ENCODE measurements around the gene CACNA1F.
A peak's percentile ranks its signal among the peaks of the same experiment; 100 is the strongest.

CACNA1F gene

GRCh38 chrX:49226946-49227345 lies 6.2 kb downstream of the CACNA1F start:
- DNase-seq, result no peak

- DNase-seq, result no peak
Measured at GRCh38 chrX:49225858-49226257, 7.3 kb downstream of the CACNA1F start.

- no peak for DNase-seq
Measured at GRCh38 chrX:49221868-49222267, 11.3 kb downstream of the CACNA1F start.

- no peak for DNase-seq
Measured at GRCh38 chrX:49220100-49220499, 13.0 kb downstream of the CACNA1F start.

GRCh38 chrX:49214996-49215526 lies 18.1 kb downstream of the CACNA1F start:
- DNase-seq, result no peak

- DNase-seq, result no peak
Measured at GRCh38 chrX:49214416-49214815, 18.7 kb downstream of the CACNA1F start.

- no peak for DNase-seq
Measured at GRCh38 chrX:49212861-49213260, 20.3 kb downstream of the CACNA1F start.

GRCh38 chrX:49212209-49212608 lies 20.9 kb downstream of the CACNA1F start:
- DNase-seq, result no peak

GRCh38 chrX:49211074-49211473 lies 22.1 kb downstream of the CACNA1F start:
- no peak for DNase-seq

GRCh38 chrX:49210406-49210805 lies 22.7 kb downstream of the CACNA1F start:
- no peak for DNase-seq

GRCh38 chrX:49209434-49210251 lies 23.5 kb downstream of the CACNA1F start:
- DNase-seq, result no peak

- no peak for DNase-seq
Measured at GRCh38 chrX:49208399-49208798, 24.7 kb downstream of the CACNA1F start.

GRCh38 chrX:49206543-49206942 lies 26.6 kb downstream of the CACNA1F start:
- no peak for DNase-seq

GRCh38 chrX:49205443-49205842 lies 27.7 kb downstream of the CACNA1F start:
- DNase-seq, result no peak

- no peak for DNase-seq
Measured at GRCh38 chrX:49204709-49205108, 28.4 kb downstream of the CACNA1F start.

- DNase-seq, result no peak
Measured at GRCh38 chrX:49204017-49204416, 29.1 kb downstream of the CACNA1F start.

- DNase-seq, result no peak
Measured at GRCh38 chrX:49203536-49203935, 29.6 kb downstream of the CACNA1F start.

GRCh38 chrX:49202022-49202421 lies 31.1 kb downstream of the CACNA1F start:
- no peak for DNase-seq

GRCh38 chrX:49199906-49200771 lies 33.0 kb downstream of the CACNA1F start, which contains the start of gene SYP:
SYP (minus strand) TSS chrX:49200193; CDS start chrX:49200186, 7 bp downstream.
- DNase-seq, result peak; percentile 89

GRCh38 chrX:49199315-49199595 lies 33.9 kb downstream of the CACNA1F start:
- no peak for DNase-seq

- DNase-seq, result no peak
Measured at GRCh38 chrX:49198540-49199314, 34.4 kb downstream of the CACNA1F start.

GRCh38 chrX:49197543-49198087 lies 35.5 kb downstream of the CACNA1F start:
- no peak for DNase-seq

- peak; percentile 12 for DNase-seq
Measured at GRCh38 chrX:49193542-49193964, 39.6 kb downstream of the CACNA1F start.

All from activated CD4-positive, alpha-beta T cell treated with anti-CD3 and anti-CD28 coated beads, Interleukin-2, Interleukin-6, amounts not matched to agents 100 ng/mL and 50 ng/mL, durations not matched to agents 16 hours and 8 hours (primary cell).